HEK293T (cell line): ENCODE measurements around the gene FRMD1.

ENCODE experiments used
- CTCF ChIA-PET: fragments of 350-600 bp; formaldehyde crosslinking; extraction: SDS; loops from one replicate; lab custom pipeline; 2021; ENCODE audit warnings: antibody characterized with exemption, inconsistent platforms; lab: Yijun Ruan, JAX
- POLR2A ChIA-PET: fragments of 350-600 bp; formaldehyde crosslinking; extraction: SDS; loops from one replicate; lab custom pipeline; 2020; ENCODE audit warnings: antibody characterized with exemption, inconsistent platforms; lab: Yijun Ruan, JAX
- DNase-seq: peaks from one replicate; pipeline ENCODE4 v3.0.0; 2012; ENCODE audit warnings: mixed read lengths; ENCODE audit errors: extremely low spot score
- ARNT ChIP-seq: fragments of 450-650 bp; IDR thresholded peaks from 2 replicates; pipeline ENCODE4 v1.6.1; 2017; ENCODE audit warnings: mild to moderate bottlenecking
- BHLHE40 ChIP-seq: fragments of 450-650 bp; IDR thresholded peaks from 2 replicates; pipeline ENCODE4 v1.6.1; 2016; ENCODE audit warnings: mild to moderate bottlenecking, moderate library complexity, borderline replicate concordance
- CTBP1 ChIP-seq: fragments of 450-650 bp; IDR thresholded peaks from 2 replicates; pipeline ENCODE4 v1.6.1; 2016; ENCODE audit warnings: borderline replicate concordance
- ELF4 ChIP-seq: fragments of 450-650 bp; IDR thresholded peaks from 2 replicates; pipeline ENCODE4 v1.6.1; 2017; ENCODE audit warnings: antibody characterized with exemption
- FOXA1 ChIP-seq: fragments of 450-650 bp; IDR thresholded peaks from 2 replicates; pipeline ENCODE4 v1.6.1; 2016; ENCODE audit warnings: mild to moderate bottlenecking
- FOXK2 ChIP-seq: fragments of 450-650 bp; IDR thresholded peaks from 2 replicates; pipeline ENCODE4 v1.6.1; 2016; ENCODE audit warnings: mild to moderate bottlenecking
- FOXM1 ChIP-seq: fragments of 450-650 bp; IDR thresholded peaks from 2 replicates; pipeline ENCODE4 v1.6.1; 2017; ENCODE audit warnings: mild to moderate bottlenecking, borderline replicate concordance
- HDGF ChIP-seq: fragments of 450-650 bp; IDR thresholded peaks from 2 replicates; pipeline ENCODE4 v1.6.1; 2017; ENCODE audit warnings: antibody characterized with exemption, borderline replicate concordance
- L3MBTL2 ChIP-seq: fragments of 450-650 bp; conservative IDR thresholded peaks from 2 replicates; pipeline ENCODE4 v1.6.1; 2016; ENCODE audit warnings: mild to moderate bottlenecking
- LEF1 ChIP-seq: fragments of 450-650 bp; IDR thresholded peaks from 2 replicates; pipeline ENCODE4 v1.6.1; 2017; ENCODE audit warnings: mild to moderate bottlenecking, borderline replicate concordance
- NFRKB ChIP-seq: fragments of 450-650 bp; IDR thresholded peaks from 2 replicates; pipeline ENCODE4 v1.6.1; 2016; ENCODE audit warnings: mild to moderate bottlenecking, moderate library complexity
- SP1 ChIP-seq: fragments of 450-650 bp; IDR thresholded peaks from 2 replicates; pipeline ENCODE4 v1.6.1; 2017
- SUZ12 ChIP-seq: fragments of 450-650 bp; IDR thresholded peaks from 2 replicates; pipeline ENCODE4 v1.6.1; 2016; ENCODE audit warnings: mild to moderate bottlenecking
- TARDBP ChIP-seq: fragments of 450-650 bp; IDR thresholded peaks from 2 replicates; pipeline ENCODE4 v1.6.1; 2016
- ZNF384 ChIP-seq: fragments of 450-650 bp; IDR thresholded peaks from 2 replicates; pipeline ENCODE4 v1.6.1; 2016
- TF ChIP-seq, protein P1 (sequence below): fragments of 450-650 bp; IDR thresholded peaks from 2 replicates; pipeline ENCODE4 v1.6.1; 2016

Gene FRMD1

DNA sequence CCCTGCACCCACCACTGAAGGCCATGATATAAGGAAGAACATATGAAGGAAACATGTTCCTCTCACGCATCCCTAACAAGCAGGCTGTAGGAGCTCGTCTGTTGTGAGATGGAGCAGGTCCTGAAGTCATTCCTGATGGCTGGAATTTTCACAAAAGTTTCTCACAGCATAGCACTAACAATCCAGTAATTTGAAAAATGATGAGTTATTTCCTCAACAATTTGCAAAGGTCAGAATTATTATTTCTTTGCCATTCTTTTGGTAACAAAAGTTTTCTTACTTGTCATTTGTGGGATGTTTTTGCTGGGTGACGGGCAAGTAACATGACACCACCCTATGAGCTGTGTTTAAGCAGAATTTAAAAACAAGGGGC is 27.6 kb upstream of the FRMD1 start:
- no peak for DNase-seq
- POLR2A ChIA-PET: no interaction called here
- TF ChIP-seq, protein P1, sequence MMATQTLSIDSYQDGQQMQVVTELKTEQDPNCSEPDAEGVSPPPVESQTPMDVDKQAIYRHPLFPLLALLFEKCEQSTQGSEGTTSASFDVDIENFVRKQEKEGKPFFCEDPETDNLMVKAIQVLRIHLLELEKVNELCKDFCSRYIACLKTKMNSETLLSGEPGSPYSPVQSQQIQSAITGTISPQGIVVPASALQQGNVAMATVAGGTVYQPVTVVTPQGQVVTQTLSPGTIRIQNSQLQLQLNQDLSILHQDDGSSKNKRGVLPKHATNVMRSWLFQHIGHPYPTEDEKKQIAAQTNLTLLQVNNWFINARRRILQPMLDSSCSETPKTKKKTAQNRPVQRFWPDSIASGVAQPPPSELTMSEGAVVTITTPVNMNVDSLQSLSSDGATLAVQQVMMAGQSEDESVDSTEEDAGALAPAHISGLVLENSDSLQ: no peak
- TF ChIP-seq CTBP1: no peak
- TF ChIP-seq ZNF384: no peak
- no peak for TF ChIP-seq ARNT
- TF ChIP-seq HDGF: no peak
- no peak for TF ChIP-seq L3MBTL2
- TF ChIP-seq FOXK2: no peak
- no peak for TF ChIP-seq TARDBP
- TF ChIP-seq SUZ12: no peak
- CTCF ChIA-PET: no interaction called here

- no peak for TF ChIP-seq ELF4
- no peak for TF ChIP-seq BHLHE40
- no peak for TF ChIP-seq L3MBTL2
- TF ChIP-seq TARDBP: no peak
- no peak for TF ChIP-seq FOXA1
- no peak for TF ChIP-seq ZNF384
- no peak for TF ChIP-seq SP1
- no peak for TF ChIP-seq ARNT
- no peak for TF ChIP-seq NFRKB
- ChIA-PET POLR2A (no interaction called here), CTCF (no interaction called here)
- no peak for DNase-seq
Measured at GRCh38 chr6:168105813-168106632, 27.0 kb upstream of the FRMD1 start.

- CTCF ChIA-PET: no interaction called here
Measured at GRCh38 chr6:168104636-168105035, 25.6 kb upstream of the FRMD1 start.

DNA sequence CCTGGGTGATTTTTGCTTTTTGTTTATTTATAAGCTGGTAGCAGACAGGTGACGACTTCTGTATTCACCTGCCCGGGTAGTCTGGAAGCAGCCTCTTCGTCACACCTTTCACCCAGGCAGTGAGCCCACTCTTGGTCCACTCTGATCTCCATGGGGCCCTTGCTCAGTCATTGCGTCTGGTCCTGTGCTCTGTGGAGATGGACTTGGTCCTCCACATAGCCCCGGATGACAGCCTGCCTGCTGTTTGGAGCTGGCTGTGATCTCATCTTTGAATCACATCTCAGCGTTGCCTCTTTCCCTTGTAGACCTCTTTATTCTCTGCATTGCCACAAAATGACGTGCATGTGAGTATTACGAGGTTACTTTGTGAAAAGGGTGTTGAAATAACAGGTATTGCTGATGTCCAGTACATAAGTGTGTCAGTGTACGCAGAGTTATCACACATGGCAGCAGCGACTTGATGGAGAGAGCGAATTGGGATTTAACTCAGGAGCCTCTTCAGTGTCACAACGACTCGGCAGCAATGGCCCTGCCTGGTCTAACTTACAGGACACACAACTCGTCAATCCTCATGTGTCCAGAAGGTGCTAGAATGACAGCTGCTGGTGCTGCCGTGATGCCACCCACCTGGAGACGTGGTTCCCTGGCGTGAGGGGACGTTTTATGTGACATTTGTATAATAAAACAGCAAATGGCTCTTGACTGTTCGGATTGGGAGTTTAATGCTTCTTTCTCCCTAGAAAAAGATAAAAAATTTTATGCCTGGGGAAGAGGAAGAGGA is 24.2 kb upstream of the FRMD1 start:
- ChIA-PET CTCF (interaction anchor here (0.9 to 1.0 kb wide), 2 partner anchors 158 to 268 kb away, joined by 3 read pairs; no protein-coding TSS in a partner anchor), POLR2A (no interaction called here)
- no peak for DNase-seq
- TF ChIP-seq ZNF384 (no peak), FOXM1 (no peak), SP1 (no peak), TARDBP (no peak), L3MBTL2 (no peak), SUZ12 (no peak), FOXA1 (no peak), FOXK2 (no peak), CTBP1 (no peak), HDGF (no peak), ELF4 (no peak), ARNT (no peak)
- TF ChIP-seq, protein P1: no peak; the same call in 1 of the 2 replicates

More at GRCh38 chr6:168104636-168105035, 25.6 kb upstream of the FRMD1 start:
- TF ChIP-seq L3MBTL2: no peak
- no peak for TF ChIP-seq LEF1
- TF ChIP-seq FOXK2: no peak
- TF ChIP-seq SUZ12: no peak
- DNase-seq: no peak
- POLR2A ChIA-PET: no interaction called here

DNA sequence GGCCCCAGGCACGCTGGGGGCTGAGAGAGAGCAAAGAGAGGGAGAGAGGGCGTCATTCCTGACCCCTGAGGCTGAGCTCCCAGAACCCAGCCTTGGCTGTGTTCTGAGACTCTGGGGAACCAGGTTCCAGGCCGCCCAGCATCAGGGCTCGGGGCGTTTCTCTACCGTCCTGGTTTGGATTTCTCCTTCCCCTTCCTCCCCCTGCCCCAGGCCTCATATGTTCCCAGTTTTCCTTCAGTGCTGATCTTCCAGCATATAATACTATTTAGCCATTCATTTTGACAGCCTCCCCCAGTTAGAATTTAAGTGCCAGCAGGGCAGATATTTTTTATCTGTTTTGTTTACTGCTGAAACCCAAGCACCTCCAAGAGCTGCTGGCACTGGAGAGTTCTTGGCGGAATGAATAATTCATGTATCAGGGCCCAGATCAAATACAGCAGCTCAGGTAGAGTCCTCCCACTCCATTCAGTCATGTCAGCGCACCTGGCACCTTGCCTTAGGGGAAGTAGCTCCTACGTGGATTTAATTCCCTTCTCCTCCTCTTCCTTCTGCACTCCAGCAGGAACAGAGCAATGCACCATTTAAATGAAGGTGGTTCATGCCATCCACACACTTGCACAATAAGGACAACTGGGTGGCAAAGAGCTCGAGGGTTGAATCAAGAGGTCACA is 23.4 kb upstream of the FRMD1 start:
- ChIA-PET POLR2A (no interaction called here), CTCF (interaction anchor here (0.9 to 1.0 kb wide), 2 partner anchors 159 to 269 kb away, joined by 3 read pairs; no protein-coding TSS in a partner anchor)
- TF ChIP-seq NFRKB (no peak), BHLHE40 (no peak), CTBP1 (no peak), LEF1 (no peak), FOXA1 (no peak), ARNT (no peak), FOXM1 (no peak), TARDBP (no peak), ELF4 (no peak), L3MBTL2 (no peak), SUZ12 (no peak), HDGF (no peak), SP1 (no peak), FOXK2 (no peak), ZNF384 (no peak)
- TF ChIP-seq, protein P1: no peak
- DNase-seq: no peak
